HEK293T (cell line): ENCODE data around the gene TSPAN5.

Experiments used
- BHLHE40 ChIP-seq: fragments of 450-650 bp; IDR thresholded peaks from 2 replicates; pipeline ENCODE4 v1.6.1; 2016; ENCODE audit warnings: mild to moderate bottlenecking, moderate library complexity, borderline replicate concordance
- FOXA1 ChIP-seq: fragments of 450-650 bp; IDR thresholded peaks from 2 replicates; pipeline ENCODE4 v1.6.1; 2016; ENCODE audit warnings: mild to moderate bottlenecking
- FOXK2 ChIP-seq: fragments of 450-650 bp; IDR thresholded peaks from 2 replicates; pipeline ENCODE4 v1.6.1; 2016; ENCODE audit warnings: mild to moderate bottlenecking
- FOXM1 ChIP-seq: fragments of 450-650 bp; IDR thresholded peaks from 2 replicates; pipeline ENCODE4 v1.6.1; 2017; ENCODE audit warnings: mild to moderate bottlenecking, borderline replicate concordance
- SP1 ChIP-seq: fragments of 450-650 bp; IDR thresholded peaks from 2 replicates; pipeline ENCODE4 v1.6.1; 2017
- TARDBP ChIP-seq: fragments of 450-650 bp; IDR thresholded peaks from 2 replicates; pipeline ENCODE4 v1.6.1; 2016

GRCh38 chr4:98619180-98619579 is 39.2 kb downstream of the TSPAN5 start:
- TF ChIP-seq FOXK2: no peak
- TF ChIP-seq FOXM1: no peak
- no peak for TF ChIP-seq SP1
- no peak for TF ChIP-seq TARDBP
- TF ChIP-seq FOXA1: no peak
- no peak for TF ChIP-seq BHLHE40
